Vagina (tissue), 2 donors: Measurements from ENCODE around the gene TBL1X.

Experiments used
- POLR2A ChIP-seq, 2 donors: fragments of 450-650 bp; IDR thresholded peaks; one replicate each; pipeline ENCODE4 v1.6.1; 2017; ENCODE audit warnings: antibody characterized with exemption in 2 of 2, mild to moderate bottlenecking in 2 of 2, moderate library complexity in 2 of 2
- TF ChIP-seq, protein P1 (sequence below), 3 experiments: fragments of 450-650 bp in 2 of 3; fragments of 200-600 bp in 1 of 3; sonication (generic) in 1 of 3; IDR thresholded peaks; one replicate each; pipeline ENCODE4 v1.5.1; 2017 to 2019; ENCODE audit warnings: antibody characterized with exemption in 3 of 3, mild to moderate bottlenecking in 2 of 3, moderate library complexity in 2 of 3

DNA sequence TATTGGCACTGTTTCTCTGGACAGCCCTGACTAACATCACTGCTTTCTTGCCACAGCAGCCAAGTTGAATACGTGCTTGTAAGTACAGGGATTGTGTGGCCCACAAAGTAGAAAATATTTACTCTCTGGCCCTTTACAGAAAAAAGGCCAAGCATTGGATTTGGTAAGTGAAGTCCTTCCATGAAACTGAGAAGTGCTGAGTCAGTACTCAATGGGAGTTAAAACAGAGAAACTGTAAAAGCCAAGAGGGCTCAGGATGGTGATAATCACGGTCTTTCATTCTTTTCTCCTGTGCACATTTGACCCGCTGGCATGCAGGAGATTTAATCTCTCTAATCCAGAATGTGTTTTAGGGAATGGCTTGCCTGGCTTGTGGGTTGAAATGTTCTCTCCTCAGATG is 46.1 kb downstream of the TBL1X start:
- TF ChIP-seq, protein P1, sequence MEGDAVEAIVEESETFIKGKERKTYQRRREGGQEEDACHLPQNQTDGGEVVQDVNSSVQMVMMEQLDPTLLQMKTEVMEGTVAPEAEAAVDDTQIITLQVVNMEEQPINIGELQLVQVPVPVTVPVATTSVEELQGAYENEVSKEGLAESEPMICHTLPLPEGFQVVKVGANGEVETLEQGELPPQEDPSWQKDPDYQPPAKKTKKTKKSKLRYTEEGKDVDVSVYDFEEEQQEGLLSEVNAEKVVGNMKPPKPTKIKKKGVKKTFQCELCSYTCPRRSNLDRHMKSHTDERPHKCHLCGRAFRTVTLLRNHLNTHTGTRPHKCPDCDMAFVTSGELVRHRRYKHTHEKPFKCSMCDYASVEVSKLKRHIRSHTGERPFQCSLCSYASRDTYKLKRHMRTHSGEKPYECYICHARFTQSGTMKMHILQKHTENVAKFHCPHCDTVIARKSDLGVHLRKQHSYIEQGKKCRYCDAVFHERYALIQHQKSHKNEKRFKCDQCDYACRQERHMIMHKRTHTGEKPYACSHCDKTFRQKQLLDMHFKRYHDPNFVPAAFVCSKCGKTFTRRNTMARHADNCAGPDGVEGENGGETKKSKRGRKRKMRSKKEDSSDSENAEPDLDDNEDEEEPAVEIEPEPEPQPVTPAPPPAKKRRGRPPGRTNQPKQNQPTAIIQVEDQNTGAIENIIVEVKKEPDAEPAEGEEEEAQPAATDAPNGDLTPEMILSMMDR (IDR thresholded peaks at IDR 0.05): no peak
- no peak for TF ChIP-seq POLR2A (IDR thresholded peaks at IDR 0.05)
